Activated CD4-positive, alpha-beta T cell treated with anti-CD3 and anti-CD28 coated beads for 36 hours (primary cell): ENCODE data around the gene SRBD1. TPM values are rescaled to one million over a fixed set of nuclear protein-coding genes. Genes with fewer than 3 reads are reported as not detected.
"Not testable (repeated sequence)": the region's sequence is repeated elsewhere in the genome, so short reads cannot be mapped to it uniquely, and the experiment has no call there.

ENCODE experiments used
- ATAC-seq: fragments of 200-7000 bp; cut with Tn5 transposase; one replicate; pipeline ENCODE4 v1.10.0; 2021; ENCODE audit warnings: mild to moderate bottlenecking, moderate library complexity
- CTCF ChIA-PET: fragments of 350-600 bp; sonication (Branson Sonifier 250); formaldehyde crosslinking; loops from one replicate; lab custom pipeline; 2021; ENCODE audit warnings: antibody characterized with exemption; lab: Charles Lee
- POLR2A ChIA-PET: fragments of 350-600 bp; sonication (Branson Sonifier 250); formaldehyde crosslinking; loops from one replicate; lab custom pipeline; 2021; ENCODE audit warnings: antibody characterized with exemption, inconsistent platforms; lab: Charles Lee
- DNase-seq: peaks from one replicate; pipeline ENCODE4 v3.0.0-alpha.2; 2020
- H3K27ac Mint-ChIP-seq: one replicate; pipeline ENCODE4 v1.8.0; 2021; ENCODE audit warnings: mixed read lengths
- H3K27me3 Mint-ChIP-seq: one replicate; pipeline ENCODE4 v1.8.0; 2021; ENCODE audit warnings: mixed read lengths
- H3K36me3 Mint-ChIP-seq: one replicate; pipeline ENCODE4 v1.8.0; 2021; ENCODE audit warnings: low read depth, mixed read lengths
- H3K4me1 Mint-ChIP-seq: one replicate; pipeline ENCODE4 v1.8.0; 2021; ENCODE audit warnings: mixed read lengths
- H3K4me3 Mint-ChIP-seq: one replicate; pipeline ENCODE4 v1.8.0; 2021; ENCODE audit warnings: mild to moderate bottlenecking, moderate library complexity, mixed read lengths
- H3K9me3 Mint-ChIP-seq: one replicate; pipeline ENCODE4 v1.8.0; 2021; ENCODE audit warnings: low read depth, mixed read lengths
- intact Hi-C, 2 experiments: fragments of 100-400 bp; cut with DNase I in 1 of 2; cut with micrococcal nuclease in 1 of 2; formaldehyde crosslinking; loops; one replicate each; pipeline versions ENCODE4 v1.14.2 to v1.15.1; 2022 to 2024; cut with DNase I, micrococcal nuclease
- total RNA-seq, 2 experiments: library from RNA; stranded (reverse); gene quantifications; one replicate each; pipeline ENCODE4 v1.2.3, GENCODE V29; 2021

SRBD1 gene
- total RNA-seq, 2 experiments from 2014 or later: 19.2 to 25.0 TPM

DNA sequence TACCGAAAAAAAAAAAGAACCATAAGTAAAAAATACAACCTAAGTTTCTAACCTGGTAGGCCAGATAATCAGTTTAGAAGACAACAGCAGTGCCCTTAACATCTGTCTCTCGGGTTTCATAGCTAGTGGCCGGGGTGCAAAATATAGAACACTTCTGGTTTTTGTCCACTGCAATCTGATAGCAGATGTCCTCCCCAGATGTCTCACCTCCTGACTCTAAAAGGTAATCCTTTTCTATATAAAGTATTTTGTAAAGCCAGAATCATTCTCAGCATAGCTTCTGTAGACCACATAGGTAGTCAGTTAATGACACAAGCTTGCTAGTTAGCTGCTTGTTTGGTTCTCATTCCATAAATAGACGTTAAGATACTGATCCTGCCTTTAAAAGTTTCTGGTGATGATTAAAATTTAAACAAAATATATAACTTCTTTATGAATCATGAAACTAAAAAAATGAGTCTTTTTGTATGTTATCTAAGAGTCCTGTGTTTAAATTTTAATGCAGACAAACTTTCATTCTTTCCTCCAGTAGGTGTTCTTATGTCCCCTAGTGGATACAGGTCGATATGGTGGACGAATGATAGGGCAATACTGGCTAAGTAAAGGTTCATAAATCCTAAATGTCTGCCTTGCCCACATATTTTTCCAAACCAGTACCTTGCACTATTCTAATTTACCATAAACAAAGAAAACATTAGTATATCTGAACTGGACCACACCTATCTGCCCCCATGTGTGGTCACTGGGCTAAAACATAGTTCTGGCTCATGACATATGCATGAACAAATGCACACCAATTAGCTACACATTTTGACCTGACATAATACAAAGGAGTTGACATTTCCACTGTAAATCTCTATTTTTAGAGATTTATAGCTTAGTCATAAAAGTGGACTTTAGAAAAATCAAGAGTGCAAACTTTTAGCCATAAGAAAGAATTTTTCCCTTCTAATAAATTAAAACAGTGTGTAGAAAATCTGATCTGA is 171.0 kb downstream of the SRBD1 start:
- no peak overlapping the region for H3K27ac Mint-ChIP-seq
- POLR2A ChIA-PET: no interaction called here
- peaks cover 6% of the 10 kb centered on the region for H3K9me3 Mint-ChIP-seq
- H3K27me3 Mint-ChIP-seq: no peaks in the 10 kb centered on the region
- CTCF ChIA-PET: interaction anchor here (1.8 kb wide), 1 partner anchor 55 kb away, joined by 6 read pairs; no protein-coding TSS in a partner anchor
- H3K36me3 Mint-ChIP-seq: peaks cover 32% of the 10 kb centered on the region
- H3K4me1 Mint-ChIP-seq: peaks cover 20% of the 10 kb centered on the region
- DNase-seq: no peak
- no peak for ATAC-seq
- intact Hi-C loops: no loop called here
- H3K4me3 Mint-ChIP-seq: no peak overlapping the region

DNA sequence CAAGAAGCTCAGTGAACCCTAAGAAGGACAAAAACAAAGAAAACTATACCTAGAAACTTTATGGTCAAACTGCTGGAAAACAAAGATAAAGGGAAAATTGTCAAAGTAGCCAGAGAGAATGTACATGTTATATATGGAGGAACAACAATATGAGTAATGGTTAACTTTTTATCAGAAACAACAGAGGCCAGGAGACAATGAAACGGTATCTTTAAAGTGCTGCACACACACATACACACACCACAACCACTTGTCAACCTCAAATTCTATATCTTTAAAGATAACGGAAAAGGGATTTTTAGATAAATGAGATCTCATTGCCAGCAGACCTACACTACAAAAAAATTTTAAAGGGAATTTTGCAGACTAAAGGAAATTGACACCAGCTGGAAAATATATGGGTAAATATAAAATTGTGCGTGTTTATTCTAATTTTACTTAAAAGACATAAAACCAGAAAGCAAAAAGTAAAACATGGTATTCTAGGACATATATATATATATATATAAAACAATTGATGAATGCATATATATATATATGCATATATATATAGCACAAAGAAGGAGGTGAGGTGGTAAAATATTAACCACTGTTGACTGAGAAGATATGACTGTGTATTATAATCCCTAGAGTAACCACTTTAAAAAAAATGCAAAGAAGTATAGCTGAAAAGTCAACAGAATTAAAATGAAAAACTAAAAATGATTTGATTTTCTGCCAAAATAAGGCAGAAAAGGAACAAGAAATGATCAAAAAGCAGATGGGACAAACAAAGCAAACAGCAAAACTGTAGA is 172.0 kb downstream of the SRBD1 start:
- H3K27me3 Mint-ChIP-seq: no peaks in the 10 kb centered on the region
- H3K27ac Mint-ChIP-seq: no peak overlapping the region
- ChIA-PET CTCF (interaction anchor here (1.8 kb wide), 1 partner anchor 56 kb away, joined by 6 read pairs; no protein-coding TSS in a partner anchor), POLR2A (no interaction called here)
- peaks cover 20% of the 10 kb centered on the region for H3K4me1 Mint-ChIP-seq
- ATAC-seq (no peak), DNase-seq (no peak)
- peaks cover 6% of the 10 kb centered on the region for H3K9me3 Mint-ChIP-seq
- intact Hi-C loops: no loop called here
- H3K36me3 Mint-ChIP-seq: peaks cover 32% of the 10 kb centered on the region
- no peak overlapping the region for H3K4me3 Mint-ChIP-seq

DNA sequence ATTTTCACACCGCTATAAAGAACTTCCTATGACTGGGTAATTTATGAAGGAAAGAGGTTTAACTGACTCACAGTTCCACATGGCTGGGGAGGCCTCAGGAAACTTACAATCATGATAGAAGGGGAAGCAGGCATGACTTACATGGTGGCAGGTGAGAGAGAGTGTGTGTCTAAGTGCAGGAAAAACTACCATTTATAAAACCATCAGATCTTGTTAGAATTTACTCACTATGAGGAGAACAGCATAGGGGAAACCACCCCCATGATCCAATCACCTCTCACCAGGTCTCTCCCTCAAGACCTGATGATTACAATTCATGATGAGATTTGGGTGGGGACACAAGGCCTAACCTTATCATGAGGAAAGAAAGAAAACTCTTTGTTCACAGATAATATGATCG is 174.6 kb downstream of the SRBD1 start:
- H3K9me3 Mint-ChIP-seq: peaks cover 6% of the 10 kb centered on the region
- H3K36me3 Mint-ChIP-seq: peaks cover 26% of the 10 kb centered on the region
- H3K4me3 Mint-ChIP-seq: no peak overlapping the region
- peaks cover 15% of the 10 kb centered on the region for H3K4me1 Mint-ChIP-seq
- peak; percentile 55 for ATAC-seq
- POLR2A ChIA-PET: no interaction called here
- CTCF ChIA-PET: interaction anchor here (0.7 kb wide), 1 partner anchor 74 kb away, joined by 3 read pairs; no protein-coding TSS in a partner anchor
- intact Hi-C loops: no loop called here
- no peak for DNase-seq
- no peak overlapping the region for H3K27ac Mint-ChIP-seq
- no peaks in the 10 kb centered on the region for H3K27me3 Mint-ChIP-seq

DNA sequence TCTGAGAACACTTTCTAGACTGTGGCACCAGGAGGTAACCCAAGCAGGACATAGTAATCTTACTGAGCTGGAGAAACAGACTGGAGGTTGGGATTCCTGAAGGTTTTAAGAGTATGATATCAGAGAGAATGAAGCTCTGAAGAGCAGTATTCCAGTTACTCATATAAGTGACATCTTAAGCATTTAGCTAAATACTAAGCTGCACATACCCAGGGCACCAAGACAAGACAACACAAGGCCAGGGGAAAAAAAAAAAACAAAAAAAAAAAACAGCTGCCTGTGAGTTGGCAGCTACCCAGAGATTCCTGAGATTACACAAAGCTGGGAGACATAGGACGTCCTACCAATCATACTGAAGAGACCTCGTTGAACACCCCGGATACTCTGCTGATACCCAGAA is 175.8 kb downstream of the SRBD1 start:
- Mint-ChIP-seq H3K27ac (no peak overlapping the region), H3K27me3 (no peaks in the 10 kb centered on the region), H3K4me3 (no peak overlapping the region), H3K36me3 (peaks cover 34% of the 10 kb centered on the region), H3K4me1 (peaks cover 15% of the 10 kb centered on the region), H3K9me3 (peaks cover 9% of the 10 kb centered on the region)
- DNase-seq (no peak), ATAC-seq (no peak)
- POLR2A ChIA-PET: no interaction called here
- intact Hi-C loops: no loop called here
- CTCF ChIA-PET: no interaction called here

DNA sequence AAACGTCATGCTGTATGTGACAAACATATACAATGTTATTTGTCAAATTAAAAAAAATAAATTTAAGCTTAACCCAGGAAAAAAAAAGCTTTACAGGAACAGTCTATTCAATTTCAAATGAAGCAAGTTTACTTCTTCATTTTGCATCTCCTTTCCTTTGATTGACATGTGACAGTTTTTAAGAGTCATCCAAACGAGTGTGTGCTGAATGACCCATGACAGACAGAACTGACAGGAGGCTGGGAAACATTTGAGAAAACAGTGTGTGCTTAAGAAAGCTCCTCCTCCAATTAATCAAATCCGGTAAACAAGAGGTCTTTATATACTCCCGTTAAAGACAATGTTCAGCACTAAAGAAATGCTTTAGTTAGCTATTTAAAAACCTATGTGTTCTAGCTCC is 177.7 kb downstream of the SRBD1 start:
- ATAC-seq: no peak
- DNase-seq: no peak
- H3K9me3 Mint-ChIP-seq: peaks cover 11% of the 10 kb centered on the region
- H3K27me3 Mint-ChIP-seq: no peaks in the 10 kb centered on the region
- ChIA-PET CTCF (no interaction called here), POLR2A (no interaction called here)
- H3K27ac Mint-ChIP-seq: no peak overlapping the region
- intact Hi-C loops: no loop called here
- no peak overlapping the region for H3K4me3 Mint-ChIP-seq
- peaks cover 38% of the 10 kb centered on the region for H3K36me3 Mint-ChIP-seq
- H3K4me1 Mint-ChIP-seq: peaks cover 15% of the 10 kb centered on the region

DNA sequence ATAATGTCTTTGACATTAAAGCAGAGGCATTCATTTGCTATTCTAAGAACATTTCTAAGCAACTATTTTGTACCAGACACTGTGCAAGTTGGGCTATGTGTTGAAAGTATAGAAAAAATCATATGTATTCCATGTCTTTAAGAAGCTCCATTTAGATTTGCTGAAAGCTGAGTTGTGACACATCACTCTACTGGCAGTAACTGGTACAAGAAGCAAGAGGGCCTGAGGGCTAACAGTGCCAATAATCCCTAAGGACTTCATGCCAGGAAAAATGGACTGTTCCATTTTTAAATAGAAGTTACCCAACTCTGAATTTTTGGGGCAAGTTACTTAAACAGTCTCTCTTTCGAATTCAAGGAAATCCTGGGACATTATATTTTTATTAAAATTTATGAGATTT is 178.7 kb downstream of the SRBD1 start:
- H3K27me3 Mint-ChIP-seq: no peaks in the 10 kb centered on the region
- ATAC-seq: no peak
- H3K36me3 Mint-ChIP-seq: peaks cover 30% of the 10 kb centered on the region
- no peak overlapping the region for H3K27ac Mint-ChIP-seq
- peaks cover 9% of the 10 kb centered on the region for H3K9me3 Mint-ChIP-seq
- intact Hi-C loops: no loop called here
- ChIA-PET POLR2A (no interaction called here), CTCF (no interaction called here)
- H3K4me1 Mint-ChIP-seq: peaks cover 13% of the 10 kb centered on the region
- H3K4me3 Mint-ChIP-seq: no peak overlapping the region
- no peak for DNase-seq

DNA sequence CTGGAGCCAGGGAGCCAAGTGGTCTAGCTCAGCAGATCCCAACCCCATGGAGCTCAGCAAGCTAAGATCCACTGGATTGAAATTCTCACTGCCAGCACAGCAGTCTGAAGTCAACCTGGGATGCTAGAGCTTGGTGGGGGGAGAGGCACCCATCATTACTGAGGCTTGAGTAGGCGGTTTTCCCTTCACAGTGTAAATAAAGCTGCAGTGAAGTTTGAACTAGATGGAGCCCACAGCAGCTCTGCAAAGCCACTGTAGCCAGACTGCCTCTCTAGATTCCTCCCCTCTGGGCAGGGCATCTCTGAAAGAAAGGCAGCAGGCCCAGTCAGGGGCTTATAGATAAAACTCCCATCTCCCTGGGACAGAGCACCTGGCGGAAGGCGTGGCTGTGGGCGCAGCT is 185.0 kb downstream of the SRBD1 start:
- POLR2A ChIA-PET, H3K27ac Mint-ChIP-seq, ATAC-seq, H3K27me3 Mint-ChIP-seq, H3K9me3 Mint-ChIP-seq, CTCF ChIA-PET, H3K4me3 Mint-ChIP-seq, intact Hi-C loops, H3K4me1 Mint-ChIP-seq, DNase-seq: not testable (repeated sequence)
- peaks cover 11% of the 10 kb centered on the region for H3K36me3 Mint-ChIP-seq

DNA sequence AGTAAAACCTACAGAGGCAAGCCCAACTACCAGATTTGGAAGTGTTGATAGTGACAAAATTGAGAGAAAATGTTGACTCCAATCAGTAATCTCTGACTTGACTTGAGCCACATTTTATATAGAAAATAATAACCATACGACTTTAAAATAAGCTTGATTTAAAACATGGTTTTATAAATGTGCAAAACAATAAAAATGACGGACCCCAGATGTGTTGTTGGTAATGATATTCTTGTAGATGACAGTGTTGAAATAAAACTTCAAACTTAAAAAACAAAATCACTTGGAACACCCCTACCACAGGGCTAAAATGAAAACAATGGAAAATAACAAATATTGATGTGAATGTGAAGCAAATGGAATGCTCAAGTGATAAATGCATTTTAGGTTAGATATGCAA is 188.1 kb downstream of the SRBD1 start:
- POLR2A ChIA-PET: no interaction called here
- no peaks in the 10 kb centered on the region for H3K9me3 Mint-ChIP-seq
- H3K36me3 Mint-ChIP-seq: peaks cover 6% of the 10 kb centered on the region
- DNase-seq: no peak
- no peaks in the 10 kb centered on the region for H3K4me1 Mint-ChIP-seq
- intact Hi-C loops: no loop called here
- no peak overlapping the region for H3K4me3 Mint-ChIP-seq
- no peak overlapping the region for H3K27ac Mint-ChIP-seq
- CTCF ChIA-PET: no interaction called here
- no peaks in the 10 kb centered on the region for H3K27me3 Mint-ChIP-seq
- no peak for ATAC-seq

DNA sequence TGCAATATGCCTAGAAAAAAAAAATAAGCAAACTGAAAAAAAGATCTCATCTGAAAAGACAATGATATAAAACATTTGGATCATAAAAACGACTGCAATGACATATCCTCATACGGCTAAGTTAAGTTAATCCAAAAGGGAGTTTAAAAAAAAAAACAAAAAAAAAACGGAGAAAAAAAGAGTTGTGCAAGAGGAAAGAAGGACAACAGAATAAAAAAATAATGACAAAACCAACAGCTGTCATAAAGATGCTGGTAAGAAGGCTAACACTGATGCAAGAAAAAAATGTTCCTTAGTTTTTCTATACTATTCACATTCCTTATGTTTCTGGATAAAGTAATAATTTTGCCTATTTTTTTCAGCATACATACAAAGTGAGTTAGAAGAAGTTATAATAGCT is 192.5 kb downstream of the SRBD1 start:
- ATAC-seq: no peak
- CTCF ChIA-PET: interaction anchor here (0.6 to 1.5 kb wide), 2 partner anchors 11 to 21 kb away, joined by 3 to 4 read pairs; no protein-coding TSS in a partner anchor
- Mint-ChIP-seq H3K27me3 (no peaks in the 10 kb centered on the region), H3K4me3 (no peak overlapping the region), H3K4me1 (no peaks in the 10 kb centered on the region), H3K36me3 (peaks cover 13% of the 10 kb centered on the region), H3K27ac (no peak overlapping the region), H3K9me3 (no peaks in the 10 kb centered on the region)
- DNase-seq: no peak
- intact Hi-C loops: no loop called here
- POLR2A ChIA-PET: no interaction called here

DNA sequence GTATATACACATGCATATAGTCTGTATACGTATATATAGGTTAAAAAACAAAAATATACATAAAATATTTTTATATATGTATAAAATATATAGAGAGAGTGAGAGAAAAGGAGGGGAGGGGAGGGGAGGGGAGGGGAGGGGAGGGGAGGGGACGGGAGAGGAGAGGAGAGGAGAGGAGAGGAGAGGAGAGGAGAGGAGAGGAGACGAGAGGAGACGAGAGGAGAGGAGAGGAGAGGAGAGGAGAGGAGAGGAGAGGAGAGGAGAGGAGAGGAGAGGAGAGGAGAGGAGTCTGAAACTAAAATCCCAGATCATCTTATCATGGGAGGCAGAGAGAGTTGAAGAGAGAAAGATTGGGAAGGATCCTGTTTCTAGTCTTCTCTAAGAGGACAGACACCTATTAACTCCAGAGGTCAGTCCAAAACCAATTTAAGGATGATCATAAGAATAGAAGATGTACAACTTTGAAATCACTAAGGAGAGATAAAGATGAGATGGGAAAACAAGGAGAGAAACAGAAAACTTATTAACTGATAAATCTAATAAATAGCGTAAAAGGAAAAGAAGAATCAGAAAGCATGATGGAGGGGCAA is 195.4 kb downstream of the SRBD1 start:
- ATAC-seq: no peak
- Mint-ChIP-seq H3K36me3 (peaks cover 29% of the 10 kb centered on the region), H3K4me1 (no peaks in the 10 kb centered on the region), H3K27me3 (no peaks in the 10 kb centered on the region), H3K4me3 (no peak overlapping the region), H3K9me3 (no peaks in the 10 kb centered on the region), H3K27ac (no peak overlapping the region)
- POLR2A ChIA-PET: no interaction called here
- intact Hi-C loops: no loop called here
- no peak for DNase-seq
- CTCF ChIA-PET: no interaction called here

DNA sequence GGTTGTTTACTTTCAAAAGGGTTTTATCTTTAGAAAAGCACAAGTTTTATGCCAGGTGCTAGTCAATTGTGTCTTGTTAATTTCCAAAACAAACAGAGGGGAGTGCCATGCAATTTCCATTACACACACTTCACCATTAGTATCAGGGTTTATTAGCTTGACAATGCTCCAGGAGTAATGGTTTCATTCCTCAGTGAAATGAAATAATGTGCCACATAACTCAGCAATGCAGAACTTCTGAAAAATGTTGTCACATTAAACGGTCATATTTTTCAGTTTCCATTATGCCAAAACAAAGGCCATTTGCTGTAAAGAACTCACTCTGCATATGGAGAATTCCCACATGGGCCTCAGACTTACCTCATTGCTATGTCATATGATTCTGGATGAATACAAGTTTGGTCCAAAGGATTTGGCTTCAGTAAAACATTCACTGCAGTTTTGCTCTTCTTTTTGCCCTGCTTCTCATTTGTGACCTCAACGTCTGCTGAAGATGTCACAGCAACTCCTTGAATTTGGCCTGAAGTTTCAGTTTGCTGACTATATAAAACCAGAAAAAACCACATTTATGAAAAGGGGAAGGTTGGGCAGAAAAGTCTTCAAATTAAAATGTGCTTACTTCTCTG is 198.2 kb downstream of the SRBD1 start:
- Mint-ChIP-seq H3K36me3 (peaks cover 30% of the 10 kb centered on the region), H3K9me3 (no peaks in the 10 kb centered on the region), H3K4me3 (no peak overlapping the region), H3K4me1 (no peaks in the 10 kb centered on the region), H3K27me3 (no peaks in the 10 kb centered on the region), H3K27ac (no peak overlapping the region)
- CTCF ChIA-PET: interaction anchor here (1.5 kb wide), 1 partner anchor 81 kb away, joined by 4 read pairs; no protein-coding TSS in a partner anchor
- no peak for DNase-seq
- POLR2A ChIA-PET: no interaction called here
- ATAC-seq: no peak
- intact Hi-C loops: no loop called here
